ENCODE measurements around the gene KIF2A.
A peak's percentile ranks its signal among the peaks of the same experiment; 100 is the strongest.

- peak; percentile 92 for TF ChIP-seq TCF7 (IDR thresholded peaks at IDR 0.05; ENCODE audit: low read depth)
- no peak for TF ChIP-seq ZNF563 (CRISPR knock-in tag; IDR thresholded peaks at IDR 0.05)
- peak; percentile 90 for TF ChIP-seq SP5 (CRISPR knock-in tag; IDR thresholded peaks at IDR 0.05; ENCODE audit: borderline replicate concordance, low read depth)
- TF ChIP-seq TBX2 (CRISPR knock-in tag; IDR thresholded peaks at IDR 0.05; ENCODE audit: borderline replicate concordance), result peak; percentile 63
- TF ChIP-seq TMF1 (CRISPR knock-in tag; IDR thresholded peaks at IDR 0.05; ENCODE audit: low read depth), result no peak
- no peak for TF ChIP-seq RAD21 (CRISPR knock-in tag; IDR thresholded peaks at IDR 0.05)
- 0 out of 2 replicates have a peak, but pooled peaks have one; percentile 17 for TF ChIP-seq PATZ1 (CRISPR knock-in tag; IDR thresholded peaks at IDR 0.05)
- no peak for TF ChIP-seq ZZZ3 (CRISPR knock-in tag; IDR thresholded peaks at IDR 0.05; ENCODE audit: borderline replicate concordance)
- TF ChIP-seq ATF7 (IDR thresholded peaks at IDR 0.05), result no peak
- TF ChIP-seq ATF7 (CRISPR knock-in tag; IDR thresholded peaks at IDR 0.05), result no peak
- no peak for TF ChIP-seq EZH2 (conservative IDR thresholded peaks at IDR 0.05; ENCODE audit: low read depth, low read length)
- no peak for TF ChIP-seq BRF2 (CRISPR knock-in tag; IDR thresholded peaks at IDR 0.05)
- peak; percentile 69; the same call in 1 of the 2 replicates for TF ChIP-seq NFIC (IDR thresholded peaks at IDR 0.05; ENCODE audit: low read length)
Measured at GRCh38 chr5:62322484-62322883, 16.5 kb downstream of the KIF2A start.
